K562 (cell line): ENCODE data around the gene ADGRL3. TPM values are rescaled to one million over a fixed set of nuclear protein-coding genes. Genes with fewer than 3 reads are reported as not detected.

Source experiments
- ATAC-seq: fragments of 200-7000 bp; cut with Tn5 transposase; 3 replicates; pipeline ENCODE4 v1.9.1; 2020; ENCODE audit warnings: moderate library complexity
- BruUV-seq: library from RNA; stranded (reverse); fragments of 400-500 nt; replicated peaks from 2 replicates; lab custom pipeline; 2021; lab: Mats Ljungman, UMichigan
- CTCF ChIA-PET: fragments of 300-600 bp; formaldehyde crosslinking; extraction: SDS; loops from one replicate; lab custom pipeline; 2021; ENCODE audit warnings: low intra/inter-chr PET ratio; lab: Yijun Ruan, JAX
- POLR2A ChIA-PET: fragments of 300-600, 350-650 bp; sonication (Branson Sonifier 250); formaldehyde crosslinking; extraction: SDS; loops from one replicate; lab custom pipeline; 2021; ENCODE audit warnings: antibody characterized with exemption, inconsistent platforms; lab: Yijun Ruan, JAX
- DNase-seq, 4 experiments: peaks; one replicate each; pipeline versions ENCODE4 v3.0.0 to v3.0.0-alpha.2; 2011 to 2018; ENCODE audit warnings: low spot score in 3 of 4, mixed read lengths in 3 of 4; ENCODE audit errors: extremely low read depth in 1 of 4
- FAIRE-seq: peaks from 2 replicates; lab custom pipeline; 2011; peaks lifted over from hg19 to GRCh38; lab: Jason Lieb, UNC
- H2AFZ ChIP-seq: 2 replicates; pipeline ENCODE4 v1.6.0; 2011; ENCODE audit warnings: low read depth, low read length, control low read depth, inconsistent platforms
- H3K27ac ChIP-seq: fragments of 200-600 bp; 3 replicates; pipeline ENCODE4 v1.8.0; 2011; ENCODE audit warnings: low read depth, mild to moderate bottlenecking, control low read depth, inconsistent platforms, low read length, moderate library complexity, mixed read lengths; ENCODE audit errors: extremely low read depth
- H3K27me3 ChIP-seq, 2 experiments: fragments of 300-600 bp in 1 of 2; 2 replicates in 1 of 2; 3 replicates in 1 of 2; pipeline versions ENCODE4 v1.6.0 to v1.8.0; 2011; ENCODE audit warnings: inconsistent platforms in 2 of 2, low read length in 2 of 2, mild to moderate bottlenecking in 1 of 2, mixed read lengths in 1 of 2, moderate library complexity in 1 of 2; ENCODE audit not compliant: control insufficient read depth in 2 of 2, insufficient read depth in 2 of 2
- H3K36me3 ChIP-seq: fragments of 300-600 bp; 3 replicates; pipeline ENCODE4 v1.8.0; 2011; ENCODE audit warnings: mild to moderate bottlenecking, low read length, inconsistent platforms; ENCODE audit not compliant: control insufficient read depth, insufficient read depth
- H3K4me1 ChIP-seq, 2 experiments: fragments of 200-600 bp in 1 of 2; replicated peaks in 1 of 2; 2 replicates in 1 of 2; 3 replicates in 1 of 2; pipeline versions ENCODE4 v1.5.1 to v1.8.0; 2011; ENCODE audit warnings: inconsistent platforms in 2 of 2, low read length in 2 of 2, mild to moderate bottlenecking in 1 of 2, mixed read lengths in 1 of 2, moderate library complexity in 1 of 2; ENCODE audit not compliant: control insufficient read depth in 2 of 2, insufficient read depth in 2 of 2
- H3K4me2 ChIP-seq: 2 replicates; pipeline ENCODE4 v1.6.1; 2011; ENCODE audit warnings: low read length, control low read depth, inconsistent platforms, mixed read lengths; ENCODE audit not compliant: insufficient read depth
- H3K4me3 ChIP-seq: fragments of 200-600 bp; sonication (generic), shearing (Covaris generic); 2 replicates; pipeline ENCODE4 v1.5.1; 2016; ENCODE audit warnings: control low read depth, inconsistent platforms
- H3K79me2 ChIP-seq: fragments of 200-600 bp; 3 replicates; pipeline ENCODE4 v1.8.0; 2011; ENCODE audit warnings: low read length, inconsistent platforms; ENCODE audit not compliant: control insufficient read depth, insufficient read depth
- H3K9ac ChIP-seq, 2 experiments: 2 replicates each; pipeline versions ENCODE4 v1.6.0 to v1.6.1; 2011; ENCODE audit warnings: low read depth in 2 of 2, low read length in 2 of 2, control low read depth in 1 of 2, inconsistent platforms in 1 of 2, mild to moderate bottlenecking in 1 of 2, mixed read lengths in 1 of 2; ENCODE audit not compliant: insufficient read depth in 1 of 2
- H3K9me1 ChIP-seq: one replicate; pipeline ENCODE4 v1.6.0; 2011; ENCODE audit warnings: inconsistent platforms, mild to moderate bottlenecking, low read length, moderate library complexity; ENCODE audit not compliant: control insufficient read depth, insufficient read depth
- H3K9me3 ChIP-seq: replicated peaks from 2 replicates; pipeline ENCODE4 v1.5.1; 2011; ENCODE audit warnings: low read depth, low read length, inconsistent platforms; ENCODE audit not compliant: control insufficient read depth, insufficient read depth
- H4K20me1 ChIP-seq: replicated peaks from 2 replicates; pipeline ENCODE4 v1.6.1; 2011; ENCODE audit warnings: low read length, inconsistent platforms, mixed read lengths; ENCODE audit not compliant: control insufficient read depth, insufficient read depth
- BDP1 ChIP-seq: IDR thresholded peaks from 3 replicates; pipeline ENCODE4 v1.6.1; 2011; ENCODE audit not compliant: insufficient read length, insufficient read depth
- BRF2 ChIP-seq: IDR thresholded peaks from 3 replicates; pipeline ENCODE4 v1.6.1; 2011; ENCODE audit warnings: borderline replicate concordance, mild to moderate bottlenecking; ENCODE audit not compliant: insufficient read length, insufficient read depth
- CBFA2T2 ChIP-seq: fragments of 450-650 bp; conservative IDR thresholded peaks from 2 replicates; pipeline ENCODE4 v1.6.1; 2017; ENCODE audit warnings: mild to moderate bottlenecking
- CBX2 ChIP-seq: fragments of 200-600 bp; sonication (generic); IDR thresholded peaks from one replicate; pipeline ENCODE4 v1.6.1; 2012; ENCODE audit warnings: mild to moderate bottlenecking, low read length, inconsistent platforms; ENCODE audit not compliant: insufficient read depth, poor library complexity, severe bottlenecking
- FOS ChIP-seq: IDR thresholded peaks from 3 replicates; pipeline ENCODE4 v1.6.1; 2011; ENCODE audit not compliant: insufficient read length; ENCODE audit errors: extremely low read depth
- FOXP4 ChIP-seq: sonication (generic); formaldehyde crosslinking; IDR thresholded peaks from 2 replicates; pipeline ENCODE4 v1.8.0; 2022; ENCODE audit warnings: mild to moderate bottlenecking, missing genetic modification reagents, borderline replicate concordance
- HDAC3 ChIP-seq: fragments of 450-650 bp; IDR thresholded peaks from 2 replicates; pipeline ENCODE4 v1.6.1; 2018; ENCODE audit warnings: borderline replicate concordance, mild to moderate bottlenecking, moderate library complexity; ENCODE audit not compliant: partially characterized antibody
- ILF3 ChIP-seq: fragments of 450-650 bp; IDR thresholded peaks from 2 replicates; pipeline ENCODE4 v1.6.1; 2018; ENCODE audit warnings: antibody characterized with exemption, mild to moderate bottlenecking, moderate library complexity, borderline replicate concordance
- NUFIP1 ChIP-seq: fragments of 450-650 bp; IDR thresholded peaks from 2 replicates; pipeline ENCODE4 v1.6.1; 2018; ENCODE audit not compliant: partially characterized antibody
- PCBP2 ChIP-seq: fragments of 200-400 bp; formaldehyde crosslinking; IDR thresholded peaks from 2 replicates; pipeline ENCODE4 v1.6.1; 2018; ENCODE audit warnings: low read length, low read depth, mild to moderate bottlenecking, moderate library complexity; ENCODE audit not compliant: poor library complexity, severe bottlenecking
- RFX5 ChIP-seq: IDR thresholded peaks from 2 replicates; pipeline ENCODE4 v1.6.1; 2011; ENCODE audit warnings: low read depth, mild to moderate bottlenecking, improper control_type of control experiment, low read length
- SETDB1 ChIP-seq: IDR thresholded peaks from one replicate; pipeline ENCODE4 v1.6.1; 2012; ENCODE audit warnings: low read length, control low read depth, inconsistent platforms
- SMARCB1 ChIP-seq: IDR thresholded peaks from 2 replicates; pipeline ENCODE4 v1.6.1; 2011; ENCODE audit warnings: improper control_type of control experiment, low read depth; ENCODE audit not compliant: insufficient read length
- TAF15 ChIP-seq: fragments of 200-400 bp; formaldehyde crosslinking; IDR thresholded peaks from 2 replicates; pipeline ENCODE4 v1.6.1; 2017; ENCODE audit warnings: mild to moderate bottlenecking, low read depth, low read length, moderate library complexity
- ZNF316 ChIP-seq: fragments of 450-650 bp; IDR thresholded peaks from 2 replicates; pipeline ENCODE4 v1.6.1; 2016
- ZNF41 ChIP-seq: fragments of 250-450 bp; sonication (Bioruptor Pico); conservative IDR thresholded peaks from 2 replicates; pipeline ENCODE4 v1.4.0; 2020; ENCODE audit warnings: mild to moderate bottlenecking
- ZNF764 ChIP-seq: fragments of 250-450 bp; sonication (Bioruptor Pico); IDR thresholded peaks from 2 replicates; pipeline ENCODE4 v1.4.0; 2020; ENCODE audit warnings: low read depth, mild to moderate bottlenecking, moderate library complexity
- WGBS: fragments of 100-300 bp; shearing (Covaris generic); methylation state at CpG from one replicate; pipeline ENCODE4 v1.1.6; 2016; ENCODE audit warnings: low coverage, mixed read lengths; ENCODE audit not compliant: insufficient coverage; ENCODE audit errors: missing lambda C conversion rate; 5-methylcytosine and 5-hydroxymethylcytosine counted together
- in situ Hi-C: fragments of 300-500 bp; cut with MboI; formaldehyde crosslinking; loops from 4 replicates; pipeline ENCODE4 v1.15.0; 2018; ENCODE audit warnings: inconsistent platforms, mixed read lengths
- intact Hi-C: fragments of 100-400 bp; cut with micrococcal nuclease; formaldehyde crosslinking; loops from 2 replicates; pipeline ENCODE4 v1.14.2; 2022
- polyA plus RNA-seq, 8 experiments: library from polyadenylated mRNA; depleted of rRNA in 4 of 8; stranded (reverse) in 5 of 8; unstranded in 3 of 8; fragments of >200 nt; fragmentation: Nextera tagmentation in 2 of 8; fragmentation: Illumina TruSeq in 1 of 8; extraction: Ambion mirVana in 2 of 8; extraction: Trizol in 1 of 8; gene quantifications; 2 replicates each; pipeline versions ENCODE4 v1.2.1 to v1.2.3, GENCODE V29; 2011 to 2014; ENCODE audit warnings: inconsistent platforms in 1 of 8, missing spikeins in 1 of 8
- total RNA-seq, 7 experiments: library from RNA; depleted of rRNA in 6 of 7; stranded (reverse); fragments of >200 nt in 6 of 7; fragmentation: Illumina TruSeq in 2 of 7; extraction: Trizol in 2 of 7; gene quantifications; 2 replicates each; pipeline versions ENCODE4 v1.2.1 to v1.2.3, GENCODE V29; 2011 to 2021; ENCODE audit warnings: low replicate concordance in 1 of 7

The ADGRL3 gene
- total and polyA plus RNA-seq, 9 of the 15 experiments (the other 6 are each of a cell fraction or from before 2014, with no cell fraction given) = 0.03 to 0.14 (median 0.04) TPM; not detected in 2

GRCh38 chr4:61628282-61628681, 428.2 kb downstream of the ADGRL3 start:
- POLR2A ChIA-PET = no interaction called here
- H2AFZ ChIP-seq = no peak overlapping the region
- in situ Hi-C loops = no loop called here
- H3K4me1 ChIP-seq = no peaks in the 10 kb centered on the region
- H4K20me1 ChIP-seq = no peaks in the 10 kb centered on the region
- no peak for FAIRE-seq
- no peaks in the 10 kb centered on the region for H3K27me3 ChIP-seq
- WGBS = 10% methylated on average over 1 of the region's 1 CpG
- TF ChIP-seq ILF3 (no peak), PCBP2 (no peak), SETDB1 (no peak), FOXP4 (CRISPR knock-in tag) (no peak), ZNF764 (no peak), BRF2 (no peak), CBFA2T2 (no peak), RFX5 (no peak), ZNF316 (no peak), NUFIP1 (no peak), SMARCB1 (no peak), ZNF41 (no peak), FOS (no peak), TAF15 (no peak), CBX2 (no peak), HDAC3 (no peak), BDP1 (no peak)
- TF ChIP-seq, all 486 proteins: peak for 0
- CTCF ChIA-PET = no interaction called here
- Histone ChIP-seq H3K79me2 (no peaks in the 10 kb centered on the region), H3K9me3 (no peaks in the 10 kb centered on the region), H3K4me2 (no peak overlapping the region), H3K9me1 (no peaks in the 10 kb centered on the region), H3K27ac (no peak overlapping the region), H3K36me3 (no peaks in the 10 kb centered on the region), H3K4me3 (no peak overlapping the region), H3K9ac (no peak overlapping the region)
- intact Hi-C loops = no loop called here
- DNase-seq = no peak
- no TSS peak for BruUV-seq
- ATAC-seq = no peak
